A673 (cell line): ENCODE results near the gene MLPH. TPM values are rescaled to one million over a fixed set of nuclear protein-coding genes. Genes with fewer than 3 reads are reported as not detected.

Experiments used
- BruUV-seq: library from RNA; stranded (reverse); fragments of 400-500 nt; replicated peaks from 2 replicates; lab custom pipeline; 2021; lab: Mats Ljungman, UMichigan
- CTCF ChIA-PET: fragments of 300-600 bp; sonication (Branson Sonifier 250); formaldehyde crosslinking; loops from one replicate; lab custom pipeline; 2022; ENCODE audit warnings: antibody characterized with exemption; lab: Charles Lee
- POLR2A ChIA-PET: fragments of 300-600 bp; sonication (Branson Sonifier 250); formaldehyde crosslinking; loops from one replicate; lab custom pipeline; 2022; ENCODE audit warnings: antibody characterized with exemption; ENCODE audit not compliant: low non-redundant PET; lab: Charles Lee
- DNase-seq: peaks from one replicate; pipeline ENCODE4 v3.0.0-alpha.2; 2015; ENCODE audit warnings: low spot score
- H3K27ac ChIP-seq: fragments of 200-600 bp; sonication (generic); 2 replicates; pipeline ENCODE4 v1.5.1; 2016; ENCODE audit warnings: mixed run types, low read depth, mild to moderate bottlenecking, mixed read lengths, antibody characterized with exemption, low read length; ENCODE audit not compliant: poor library complexity, severe bottlenecking
- H3K27me3 ChIP-seq: fragments of 200-600 bp; sonication (generic); replicated peaks from 2 replicates; pipeline ENCODE4 v1.6.1; 2017; ENCODE audit warnings: mixed run types, low read depth, mild to moderate bottlenecking, mixed read lengths, antibody characterized with exemption, low read length; ENCODE audit not compliant: insufficient read depth, poor library complexity
- H3K36me3 ChIP-seq: fragments of 200-600 bp; sonication (generic); 2 replicates; pipeline ENCODE4 v1.6.1; 2016; ENCODE audit warnings: mixed run types, mild to moderate bottlenecking, mixed read lengths, antibody characterized with exemption, low read length; ENCODE audit not compliant: insufficient read depth, poor library complexity, severe bottlenecking
- H3K4me1 ChIP-seq: fragments of 200-600 bp; sonication (generic); 2 replicates; pipeline ENCODE4 v1.6.1; 2017; ENCODE audit warnings: mixed run types, mild to moderate bottlenecking, mixed read lengths, antibody characterized with exemption, low read length; ENCODE audit not compliant: insufficient read depth, poor library complexity, severe bottlenecking
- H3K4me3 ChIP-seq: fragments of 200-600 bp; sonication (generic); 2 replicates; pipeline ENCODE4 v1.5.1; 2016; ENCODE audit warnings: low read depth, mixed run types, mild to moderate bottlenecking, mixed read lengths, low read length; ENCODE audit not compliant: poor library complexity, severe bottlenecking
- H3K9me3 ChIP-seq: fragments of 200-600 bp; sonication (generic); 2 replicates; pipeline ENCODE4 v1.6.1; 2016; ENCODE audit warnings: mixed run types, low read depth, mild to moderate bottlenecking, mixed read lengths, antibody characterized with exemption, low read length; ENCODE audit not compliant: poor library complexity, severe bottlenecking
- EZH2 ChIP-seq: fragments of 200-600 bp; sonication (generic); IDR thresholded peaks from 2 replicates; pipeline ENCODE4 v1.6.1; 2017; ENCODE audit warnings: borderline replicate concordance, low read depth, mild to moderate bottlenecking, mixed read lengths, antibody characterized with exemption, low read length; ENCODE audit not compliant: poor library complexity, severe bottlenecking
- intact Hi-C: fragments of 100-400 bp; cut with micrococcal nuclease; formaldehyde crosslinking; loops from one replicate; pipeline ENCODE4 v1.10.0; 2022; ENCODE audit not compliant: unreplicated experiment
- total RNA-seq: library from RNA; stranded (reverse); gene quantifications from 2 replicates; pipeline ENCODE4 v1.2.3, GENCODE V29; 2021
- TF ChIP-seq, protein P1 (sequence below): fragments of 300-800, 200-600 bp; sonication (generic); conservative IDR thresholded peaks from 2 replicates; pipeline ENCODE4 v1.5.1; 2017; ENCODE audit warnings: low read depth, mild to moderate bottlenecking, antibody characterized with exemption, low read length, moderate library complexity, mixed read lengths

MLPH gene
- total RNA-seq, 1 experiment from 2014 or later = not detected

DNA sequence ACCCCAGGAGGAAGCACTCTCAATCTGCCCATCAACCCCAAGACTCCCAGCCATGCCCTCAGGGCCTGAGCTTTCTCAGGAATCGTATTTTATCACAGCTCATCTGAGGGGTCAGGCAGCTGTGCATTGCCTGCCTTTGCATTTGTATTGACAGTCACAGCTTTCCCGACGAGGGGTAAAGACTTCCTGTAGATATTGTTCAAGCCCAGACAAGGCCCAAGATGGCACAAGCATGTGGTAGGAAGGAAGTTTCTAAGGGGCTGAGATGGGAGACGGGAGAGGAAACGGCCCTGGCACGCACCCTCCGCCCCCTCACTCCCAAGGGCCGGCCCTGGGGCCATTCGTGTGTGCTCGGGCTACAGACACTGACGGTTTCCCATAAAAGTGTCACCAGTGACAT is 45.1 kb downstream of the MLPH start:
- Histone ChIP-seq H3K27me3 (no peaks in the 10 kb centered on the region), H3K4me3 (no peak overlapping the region), H3K4me1 (no peaks in the 10 kb centered on the region), H3K9me3 (no peaks in the 10 kb centered on the region), H3K36me3 (no peaks in the 10 kb centered on the region), H3K27ac (no peak overlapping the region)
- ChIA-PET POLR2A (interaction anchor here (0.7 kb wide), 1 partner anchor 9 kb away, joined by 3 read pairs; no protein-coding TSS in a partner anchor), CTCF (interaction anchor here (0.7 to 0.9 kb wide), 2 partner anchors 39 to 153 kb away, joined by 3 read pairs; no protein-coding TSS in a partner anchor)
- intact Hi-C loops = no loop called here
- DNase-seq = no peak
- TF ChIP-seq, protein P1, sequence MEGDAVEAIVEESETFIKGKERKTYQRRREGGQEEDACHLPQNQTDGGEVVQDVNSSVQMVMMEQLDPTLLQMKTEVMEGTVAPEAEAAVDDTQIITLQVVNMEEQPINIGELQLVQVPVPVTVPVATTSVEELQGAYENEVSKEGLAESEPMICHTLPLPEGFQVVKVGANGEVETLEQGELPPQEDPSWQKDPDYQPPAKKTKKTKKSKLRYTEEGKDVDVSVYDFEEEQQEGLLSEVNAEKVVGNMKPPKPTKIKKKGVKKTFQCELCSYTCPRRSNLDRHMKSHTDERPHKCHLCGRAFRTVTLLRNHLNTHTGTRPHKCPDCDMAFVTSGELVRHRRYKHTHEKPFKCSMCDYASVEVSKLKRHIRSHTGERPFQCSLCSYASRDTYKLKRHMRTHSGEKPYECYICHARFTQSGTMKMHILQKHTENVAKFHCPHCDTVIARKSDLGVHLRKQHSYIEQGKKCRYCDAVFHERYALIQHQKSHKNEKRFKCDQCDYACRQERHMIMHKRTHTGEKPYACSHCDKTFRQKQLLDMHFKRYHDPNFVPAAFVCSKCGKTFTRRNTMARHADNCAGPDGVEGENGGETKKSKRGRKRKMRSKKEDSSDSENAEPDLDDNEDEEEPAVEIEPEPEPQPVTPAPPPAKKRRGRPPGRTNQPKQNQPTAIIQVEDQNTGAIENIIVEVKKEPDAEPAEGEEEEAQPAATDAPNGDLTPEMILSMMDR = no peak
- no peak for TF ChIP-seq EZH2
- no TSS peak for BruUV-seq

DNA sequence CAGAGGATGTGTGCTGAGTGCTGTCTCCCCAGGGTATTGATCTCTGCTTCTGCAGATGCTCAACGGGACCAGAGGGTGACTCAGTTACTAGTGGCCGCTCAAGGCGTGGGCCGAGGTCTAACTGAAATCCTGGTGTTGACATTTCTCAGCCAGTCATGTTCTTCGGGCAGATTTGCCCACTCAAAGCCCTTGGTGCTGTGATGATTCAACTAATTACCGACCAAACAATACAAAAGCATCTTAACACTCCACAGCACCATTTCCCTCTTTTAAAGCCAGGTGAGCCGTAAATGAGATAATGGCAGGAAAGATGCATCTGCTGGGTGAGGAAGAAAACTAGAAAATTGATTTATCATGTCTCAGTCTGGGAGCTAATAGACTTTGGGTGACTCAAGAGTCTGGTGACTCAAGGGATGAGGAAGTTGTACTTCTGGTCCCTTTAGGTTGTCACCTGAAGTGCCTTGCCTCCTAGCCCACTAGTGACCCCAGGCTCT is 46.7 kb downstream of the MLPH start:
- POLR2A ChIA-PET = no interaction called here
- no peaks in the 10 kb centered on the region for H3K36me3 ChIP-seq
- no peak for DNase-seq

DNA sequence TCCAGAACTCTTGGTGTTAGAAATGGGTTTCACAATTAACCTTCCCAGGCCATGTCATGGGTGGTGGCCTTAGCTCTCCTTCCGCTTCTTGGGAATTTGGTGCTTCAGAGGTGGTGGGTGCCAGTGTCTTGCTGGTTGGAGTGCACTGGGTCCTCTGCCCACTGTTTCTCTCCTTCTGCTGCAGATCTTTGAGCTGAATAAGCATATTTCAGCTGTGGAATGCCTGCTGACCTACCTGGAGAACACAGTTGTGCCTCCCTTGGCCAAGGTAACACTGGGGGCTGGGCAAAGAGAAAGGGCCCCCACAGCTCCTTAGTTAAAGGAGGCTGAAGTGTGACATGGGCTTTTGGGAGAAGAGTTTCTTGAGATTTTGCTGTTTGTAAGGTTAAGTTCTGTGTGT is 47.3 kb downstream of the MLPH start:
- no peak for TF ChIP-seq EZH2
- TF ChIP-seq, protein P1 = no peak
- DNase-seq = no peak
- intact Hi-C loops = no loop called here
- POLR2A ChIA-PET = no interaction called here
- CTCF ChIA-PET = interaction anchor here (2.0 kb wide), 1 partner anchor 21 kb away, joined by 5 read pairs; no protein-coding TSS in a partner anchor
- H3K4me3 ChIP-seq = no peak overlapping the region
- no peaks in the 10 kb centered on the region for H3K4me1 ChIP-seq
- H3K36me3 ChIP-seq = no peaks in the 10 kb centered on the region
- no TSS peak for BruUV-seq
- no peaks in the 10 kb centered on the region for H3K27me3 ChIP-seq
- H3K9me3 ChIP-seq = no peaks in the 10 kb centered on the region
- H3K27ac ChIP-seq = no peak overlapping the region

More for the DNA sequence above, 46.7 kb downstream of the MLPH start:
- no peaks in the 10 kb centered on the region for H3K9me3 ChIP-seq
- H3K27me3 ChIP-seq = no peaks in the 10 kb centered on the region
- BruUV-seq = no TSS peak
- no peaks in the 10 kb centered on the region for H3K4me1 ChIP-seq
- intact Hi-C loops = no loop called here
- TF ChIP-seq, protein P1 = no peak
- no peak for TF ChIP-seq EZH2
- H3K4me3 ChIP-seq = no peak overlapping the region
- H3K27ac ChIP-seq = no peak overlapping the region
- CTCF ChIA-PET = interaction anchor here (2.0 kb wide), 1 partner anchor 21 kb away, joined by 5 read pairs; no protein-coding TSS in a partner anchor
